Measurements from ENCODE around the gene RASA2. TPM values are rescaled to one million over a fixed set of nuclear protein-coding genes. Genes with fewer than 3 reads are reported as not detected.

The RASA2 gene
- total and polyA plus RNA-seq, 2 of the 8 experiments (the other 6 are each of a cell fraction or from before 2014, with no cell fraction given): 3.5 to 15.9 TPM

DNA sequence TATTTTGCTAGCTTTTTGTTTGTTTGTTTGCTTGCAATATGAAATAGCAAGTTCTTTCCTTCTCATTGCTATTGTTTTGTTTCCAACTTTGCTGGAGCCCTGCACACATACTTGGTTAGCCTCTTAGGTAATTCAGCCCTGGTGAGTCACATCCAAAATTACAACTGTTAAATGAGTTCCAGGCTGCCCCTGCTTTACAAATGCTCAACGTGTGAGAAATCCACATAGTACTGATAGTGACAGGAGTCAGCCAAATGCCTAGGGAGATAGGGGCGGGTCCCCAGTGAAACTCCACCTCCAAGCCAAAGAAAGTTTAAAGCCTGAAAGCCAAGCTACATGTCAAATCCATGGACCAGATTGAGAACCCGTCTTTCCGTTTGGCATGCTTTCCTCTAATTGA is 169.9 kb downstream of the RASA2 start:
- H3K23ac ChIP-seq (ENCODE audit: insufficient read length): no peak overlapping the region
- H2BK120ac ChIP-seq (replicated peaks; ENCODE audit: low read depth, low read length): no peak overlapping the region
- no peak overlapping the region for H2AK5ac ChIP-seq (ENCODE audit: low read depth, low read length)
- H4K5ac ChIP-seq (ENCODE audit: insufficient read length, low read depth, low read length): no peak overlapping the region
- H3K27me3 ChIP-seq (replicated peaks in 1 of 4; ENCODE audit: control insufficient read depth in 3 of 4, extremely low read depth in 1 of 4, insufficient read depth in 3 of 4, low read length in 3 of 4): peaks cover 1 to 34% (median 25%) of the 10 kb centered on the region in 4 experiments
- H4K91ac ChIP-seq (replicated peaks; ENCODE audit: insufficient read length, low read length): no peak overlapping the region
- POLR2A ChIA-PET (ENCODE audit: partially characterized antibody): no interaction called here
- no peak overlapping the region for H2AFZ ChIP-seq (ENCODE audit: low read length)
- no peak for FAIRE-seq
- H2BK12ac ChIP-seq (ENCODE audit: low read depth, low read length): no peak overlapping the region
- H3K4me2 ChIP-seq (ENCODE audit: insufficient read depth in 1 of 2, low read depth in 2 of 2, low read length in 2 of 2): no peak overlapping the region
- no peak overlapping the region for H4K8ac ChIP-seq (ENCODE audit: extremely low read depth, insufficient read depth, low read length)
- TF ChIP-seq SP4 (IDR thresholded peaks at IDR 0.05; ENCODE audit: low read length): no peak
- no peak for TF ChIP-seq TEAD4 (IDR thresholded peaks at IDR 0.05; ENCODE audit: low read depth, low read length)
- TF ChIP-seq SIX5 (IDR thresholded peaks at IDR 0.05; ENCODE audit: low read depth, low read length): no peak
- no peak for TF ChIP-seq ZNF274 (IDR thresholded peaks at IDR 0.05; ENCODE audit: borderline replicate concordance, extremely low read depth, low read length)
- no peak for TF ChIP-seq KDM1A (IDR thresholded peaks at IDR 0.05; ENCODE audit: borderline replicate concordance, low read length)
- TF ChIP-seq CBX5 (IDR thresholded peaks at IDR 0.05; ENCODE audit: low read depth, low read length): no peak
- H3K18ac ChIP-seq (ENCODE audit: extremely low read depth, low read length): no peak overlapping the region
- peaks cover 0 to 7% (median 2%) of the 10 kb centered on the region in 4 experiments; a peak in 4 of 7 replicates for H3K4me1 ChIP-seq (replicated peaks in 1 of 4; ENCODE audit: control insufficient read depth in 3 of 4, insufficient read depth in 4 of 4, low read length in 3 of 4)
- no peak overlapping the region for H3K4me3 ChIP-seq (ENCODE audit: extremely low read depth in 1 of 4, insufficient read depth in 2 of 4, low read depth in 3 of 4, low read length in 4 of 4)
- no peak overlapping the region for H3K56ac ChIP-seq (replicated peaks; ENCODE audit: insufficient read length, low read depth, low read length)
- H3K14ac ChIP-seq (ENCODE audit: insufficient read length): no peak overlapping the region
- H3K36me3 ChIP-seq (ENCODE audit: control insufficient read depth in 2 of 4, insufficient read depth in 4 of 4, low read length in 3 of 4): no peaks in the 10 kb centered on the region
- no peak overlapping the region for H2BK20ac ChIP-seq (ENCODE audit: low read length)
- peaks cover 9% of the 10 kb centered on the region; the same call in 1 of the 2 replicates for H3K23me2 ChIP-seq (ENCODE audit: low read depth, low read length)
- H3K27ac ChIP-seq (ENCODE audit: low read depth, low read length): no peak overlapping the region
- DNase-seq (ENCODE audit: low read depth in 1 of 2, low spot score in 2 of 2): no peak
- H3K79me2 ChIP-seq (ENCODE audit: control insufficient read depth in 1 of 2, insufficient read depth in 2 of 2, low read length in 2 of 2): no peaks in the 10 kb centered on the region
- no peak overlapping the region for H3K9ac ChIP-seq (replicated peaks in 1 of 4; ENCODE audit: extremely low read depth in 1 of 4, low read depth in 3 of 4, low read length in 3 of 4)
- H2BK5ac ChIP-seq (ENCODE audit: low read depth, low read length): no peak overlapping the region
- no peaks in the 10 kb centered on the region for H3K9me3 ChIP-seq (ENCODE audit: insufficient read depth in 2 of 2, low read depth in 1 of 2, low read length in 1 of 2)
- WGBS, 2 experiments (ENCODE audit: extremely low coverage in 1 of 2, insufficient coverage in 1 of 2, insufficient read length in 1 of 2, insufficient replicate concordance in 2 of 2, low coverage in 1 of 2, low lambda C conversion rate in 2 of 2, missing lambda C conversion rate in 1 of 2): 54% methylated on average over 4 of the region's 4 CpGs; no CpG with 5 or more reads in 1 of the 2 experiments
- H3K79me1 ChIP-seq (ENCODE audit: low read depth, low read length): no peaks in the 10 kb centered on the region
- H3K4ac ChIP-seq (replicated peaks; ENCODE audit: insufficient read length, low read depth, low read length): no peak overlapping the region
- no peak overlapping the region for H2BK15ac ChIP-seq (ENCODE audit: low read length)
- CTCF ChIA-PET (ENCODE audit: partially characterized antibody): interaction anchor here (5.4 kb wide), 1 partner anchor 11 kb away, joined by 29 read pairs; no protein-coding TSS in a partner anchor
- no peaks in the 10 kb centered on the region for H4K20me1 ChIP-seq (replicated peaks in 1 of 2; ENCODE audit: control insufficient read depth in 1 of 2, insufficient read depth in 2 of 2, low read length in 2 of 2)

All from H1 (cell line).